HepG2 (cell line): ENCODE results near the gene UBE2M. TPM values are rescaled to one million over a fixed set of nuclear protein-coding genes. Genes with fewer than 3 reads are reported as not detected.

ENCODE experiments used
- ADNP ChIP-seq: sonication (generic); formaldehyde crosslinking; IDR thresholded peaks from 2 replicates; pipeline ENCODE4 v1.4.0; 2020; ENCODE audit warnings: missing genetic modification reagents
- BCL6 ChIP-seq: IDR thresholded peaks from 2 replicates; pipeline ENCODE4 v1.6.1; 2016; ENCODE audit warnings: missing genetic modification reagents, missing compliant biosample characterization
- BRD4 ChIP-seq: sonication (generic); formaldehyde crosslinking; IDR thresholded peaks from 2 replicates; pipeline ENCODE4 v1.4.0; 2020; ENCODE audit warnings: missing genetic modification reagents
- ETV5 ChIP-seq: IDR thresholded peaks from 2 replicates; pipeline ENCODE4 v1.6.1; 2018; ENCODE audit warnings: missing biosample characterization, missing genetic modification reagents, inconsistent platforms, borderline replicate concordance
- KLF12 ChIP-seq: sonication (generic); formaldehyde crosslinking; IDR thresholded peaks from 2 replicates; pipeline ENCODE4 v1.4.0; 2020; ENCODE audit warnings: missing genetic modification reagents, borderline replicate concordance
- PCBP1 ChIP-seq: fragments of 200-400 bp; formaldehyde crosslinking; IDR thresholded peaks from 2 replicates; pipeline ENCODE4 v1.6.1; 2017; ENCODE audit warnings: mild to moderate bottlenecking, low read depth, low read length, borderline replicate concordance
- REXO4 ChIP-seq: sonication (generic); formaldehyde crosslinking; IDR thresholded peaks from 2 replicates; pipeline ENCODE4 v1.8.0; 2022; ENCODE audit warnings: missing genetic modification reagents, mild to moderate bottlenecking, borderline replicate concordance
- RFXAP ChIP-seq: sonication (generic); formaldehyde crosslinking; IDR thresholded peaks from 2 replicates; pipeline ENCODE4 v1.4.0; 2020; ENCODE audit warnings: missing genetic modification reagents, borderline replicate concordance
- SALL1 ChIP-seq: sonication (generic); formaldehyde crosslinking; IDR thresholded peaks from 2 replicates; pipeline ENCODE4 v1.8.0; 2022; ENCODE audit warnings: mild to moderate bottlenecking, missing genetic modification reagents
- SMAD9 ChIP-seq: sonication (generic); formaldehyde crosslinking; IDR thresholded peaks from 2 replicates; pipeline ENCODE4 v1.5.1; 2020; ENCODE audit warnings: mild to moderate bottlenecking, missing genetic modification reagents
- TBX2 ChIP-seq: sonication (generic); formaldehyde crosslinking; IDR thresholded peaks from 2 replicates; pipeline ENCODE4 v1.5.0; 2020; ENCODE audit warnings: missing genetic modification reagents, mild to moderate bottlenecking, borderline replicate concordance
- THAP11 ChIP-seq: IDR thresholded peaks from 2 replicates; pipeline ENCODE4 v1.6.1; 2016; ENCODE audit warnings: missing biosample characterization, missing genetic modification reagents
- ZBTB21 ChIP-seq: sonication (generic); formaldehyde crosslinking; IDR thresholded peaks from 2 replicates; pipeline ENCODE4 v1.4.0; 2020; ENCODE audit warnings: missing genetic modification reagents
- ZKSCAN8 ChIP-seq: IDR thresholded peaks from 2 replicates; pipeline ENCODE4 v1.6.1; 2016; ENCODE audit warnings: borderline replicate concordance, missing genetic modification reagents, missing compliant biosample characterization
- ZNF552 ChIP-seq: sonication (generic); formaldehyde crosslinking; IDR thresholded peaks from 2 replicates; pipeline ENCODE4 v1.9.0; 2022; ENCODE audit warnings: missing genetic modification reagents, mild to moderate bottlenecking, borderline replicate concordance
- ZNF672 ChIP-seq: sonication (generic); formaldehyde crosslinking; IDR thresholded peaks from 2 replicates; pipeline ENCODE4 v1.8.1; 2022; ENCODE audit warnings: missing genetic modification reagents
- ZNF746 ChIP-seq: sonication (generic); formaldehyde crosslinking; IDR thresholded peaks from 2 replicates; pipeline ENCODE4 v1.8.0; 2022; ENCODE audit warnings: mild to moderate bottlenecking, missing genetic modification reagents
- ZNF781 ChIP-seq: sonication (generic); formaldehyde crosslinking; IDR thresholded peaks from 2 replicates; pipeline ENCODE4 v1.5.1; 2020; ENCODE audit warnings: borderline replicate concordance, mild to moderate bottlenecking, missing genetic modification reagents; ENCODE audit errors: not compliant biosample characterization
- polyA plus RNA-seq, 8 experiments: library from polyadenylated mRNA; depleted of rRNA in 3 of 8; stranded (reverse) in 7 of 8; unstranded in 1 of 8; fragments of >200 nt; fragmentation: Illumina TruSeq in 4 of 8; extraction: Trizol in 4 of 8; gene quantifications; 2 replicates each; pipeline versions ENCODE4 v1.2.1 to v1.2.3, GENCODE V29; 2011 to 2016; ENCODE audit warnings: low read depth in 4 of 8, missing spikeins in 1 of 8, mixed read lengths in 1 of 8; ENCODE audit not compliant: insufficient read depth in 1 of 8
- total RNA-seq, 5 experiments: library from RNA; depleted of rRNA; stranded (reverse); fragments of >200 nt; fragmentation: Illumina TruSeq; extraction: Trizol; gene quantifications; 2 replicates each; pipeline ENCODE4 v1.2.3, GENCODE V29; 2016; ENCODE audit warnings: low read depth in 1 of 5
- TF ChIP-seq, protein P1 (sequence below): sonication (generic); formaldehyde crosslinking; IDR thresholded peaks from 2 replicates; pipeline ENCODE4 v1.5.1; 2020; ENCODE audit warnings: missing genetic modification reagents, mild to moderate bottlenecking, borderline replicate concordance
- TF ChIP-seq, protein P2 (sequence below): sonication (generic); formaldehyde crosslinking; IDR thresholded peaks from 2 replicates; pipeline ENCODE4 v1.5.0; 2020; ENCODE audit warnings: mild to moderate bottlenecking, low read depth, missing genetic modification reagents, borderline replicate concordance
- TF ChIP-seq, protein P3 (sequence below): IDR thresholded peaks from 2 replicates; pipeline ENCODE4 v1.6.1; 2016; ENCODE audit warnings: low read depth, missing genetic modification reagents, missing compliant biosample characterization
- TF ChIP-seq, protein P4 (sequence below): sonication (generic); formaldehyde crosslinking; IDR thresholded peaks from 2 replicates; pipeline ENCODE4 v1.5.0; 2020; ENCODE audit warnings: mild to moderate bottlenecking, missing genetic modification reagents

UBE2M gene
- total and polyA plus RNA-seq, 2 of the 13 experiments (the other 11 are each of a cell fraction or from before 2014, with no cell fraction given) = 36.2 to 50.3 TPM

DNA sequence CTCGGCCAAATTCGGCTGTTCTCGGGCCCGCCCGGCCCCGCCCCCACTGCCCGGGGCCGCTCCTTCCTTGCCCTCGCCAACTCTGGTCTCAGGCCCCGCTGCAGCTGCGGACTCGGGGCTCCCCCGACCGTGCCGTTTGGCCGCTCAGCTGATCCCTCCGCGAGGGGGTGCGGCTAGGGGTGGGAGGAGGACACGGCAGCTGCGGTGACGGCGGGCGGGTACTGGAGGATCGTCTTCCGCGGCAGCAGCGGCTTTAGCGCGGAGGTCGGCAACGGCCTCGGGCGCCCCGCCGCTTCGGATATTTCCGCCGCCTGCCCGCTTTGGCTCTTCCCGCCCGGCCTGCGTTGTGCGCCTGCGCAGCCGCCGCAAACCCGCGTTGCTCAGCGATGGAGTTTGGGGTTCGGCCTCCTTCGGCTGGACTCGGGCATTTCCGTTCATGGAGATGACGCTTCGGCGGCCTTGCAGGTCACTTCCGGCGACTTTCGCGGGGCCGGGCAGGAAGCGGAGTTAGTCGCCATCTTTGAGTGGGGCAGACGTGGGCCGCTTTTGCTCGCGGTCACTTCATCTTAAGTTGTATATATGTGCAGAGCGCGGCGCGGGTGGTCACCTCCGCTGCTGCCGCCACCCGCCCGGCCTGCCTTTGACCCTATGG is 338 bp upstream of the UBE2M start (continued):
- TF ChIP-seq, protein P1, sequence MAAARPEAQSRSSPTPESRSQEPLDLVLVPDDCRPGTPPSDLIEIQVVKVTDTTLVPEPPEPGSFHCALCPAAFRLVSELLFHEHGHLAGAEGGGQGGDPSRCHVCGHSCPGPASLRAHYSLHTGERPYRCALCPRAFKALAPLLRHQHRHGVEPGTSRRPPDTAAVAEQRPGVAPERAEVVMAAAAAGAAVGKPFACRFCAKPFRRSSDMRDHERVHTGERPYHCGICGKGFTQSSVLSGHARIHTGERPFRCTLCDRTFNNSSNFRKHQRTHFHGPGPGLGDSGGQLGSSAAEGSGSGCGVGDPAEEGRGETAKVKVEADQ = peak; percentile 18; the same call in 1 of the 2 replicates
- TF ChIP-seq BCL6 (CRISPR knock-in tag) (no peak; the same call in 1 of the 2 replicates), ZNF552 (CRISPR knock-in tag) (no peak; the same call in 1 of the 2 replicates), ZNF781 (no peak), ETV5 (CRISPR knock-in tag) (peak; percentile 73), ZNF746 (CRISPR knock-in tag) (no peak), ZKSCAN8 (peak; percentile 38; the same call in 1 of the 2 replicates), TBX2 (CRISPR knock-in tag) (peak; percentile 71; the same call in 1 of the 2 replicates), THAP11 (CRISPR knock-in tag) (peak; percentile 87), KLF12 (peak; percentile 57; the same call in 1 of the 2 replicates), ZBTB21 (CRISPR knock-in tag) (peak; percentile 30; the same call in 1 of the 2 replicates), BRD4 (0 out of 2 replicates have a peak, but pooled peaks have one; percentile 34), ZNF672 (CRISPR knock-in tag) (no peak), ADNP (CRISPR knock-in tag) (no peak), SMAD9 (no peak), REXO4 (no peak), RFXAP (peak; percentile 82), PCBP1 (no peak), SALL1 (CRISPR knock-in tag) (peak; percentile 66)
- TF ChIP-seq, protein P2, sequence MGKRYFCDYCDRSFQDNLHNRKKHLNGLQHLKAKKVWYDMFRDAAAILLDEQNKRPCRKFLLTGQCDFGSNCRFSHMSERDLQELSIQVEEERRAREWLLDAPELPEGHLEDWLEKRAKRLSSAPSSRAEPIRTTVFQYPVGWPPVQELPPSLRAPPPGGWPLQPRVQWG (CRISPR knock-in tag) = no peak
- TF ChIP-seq, protein P3, sequence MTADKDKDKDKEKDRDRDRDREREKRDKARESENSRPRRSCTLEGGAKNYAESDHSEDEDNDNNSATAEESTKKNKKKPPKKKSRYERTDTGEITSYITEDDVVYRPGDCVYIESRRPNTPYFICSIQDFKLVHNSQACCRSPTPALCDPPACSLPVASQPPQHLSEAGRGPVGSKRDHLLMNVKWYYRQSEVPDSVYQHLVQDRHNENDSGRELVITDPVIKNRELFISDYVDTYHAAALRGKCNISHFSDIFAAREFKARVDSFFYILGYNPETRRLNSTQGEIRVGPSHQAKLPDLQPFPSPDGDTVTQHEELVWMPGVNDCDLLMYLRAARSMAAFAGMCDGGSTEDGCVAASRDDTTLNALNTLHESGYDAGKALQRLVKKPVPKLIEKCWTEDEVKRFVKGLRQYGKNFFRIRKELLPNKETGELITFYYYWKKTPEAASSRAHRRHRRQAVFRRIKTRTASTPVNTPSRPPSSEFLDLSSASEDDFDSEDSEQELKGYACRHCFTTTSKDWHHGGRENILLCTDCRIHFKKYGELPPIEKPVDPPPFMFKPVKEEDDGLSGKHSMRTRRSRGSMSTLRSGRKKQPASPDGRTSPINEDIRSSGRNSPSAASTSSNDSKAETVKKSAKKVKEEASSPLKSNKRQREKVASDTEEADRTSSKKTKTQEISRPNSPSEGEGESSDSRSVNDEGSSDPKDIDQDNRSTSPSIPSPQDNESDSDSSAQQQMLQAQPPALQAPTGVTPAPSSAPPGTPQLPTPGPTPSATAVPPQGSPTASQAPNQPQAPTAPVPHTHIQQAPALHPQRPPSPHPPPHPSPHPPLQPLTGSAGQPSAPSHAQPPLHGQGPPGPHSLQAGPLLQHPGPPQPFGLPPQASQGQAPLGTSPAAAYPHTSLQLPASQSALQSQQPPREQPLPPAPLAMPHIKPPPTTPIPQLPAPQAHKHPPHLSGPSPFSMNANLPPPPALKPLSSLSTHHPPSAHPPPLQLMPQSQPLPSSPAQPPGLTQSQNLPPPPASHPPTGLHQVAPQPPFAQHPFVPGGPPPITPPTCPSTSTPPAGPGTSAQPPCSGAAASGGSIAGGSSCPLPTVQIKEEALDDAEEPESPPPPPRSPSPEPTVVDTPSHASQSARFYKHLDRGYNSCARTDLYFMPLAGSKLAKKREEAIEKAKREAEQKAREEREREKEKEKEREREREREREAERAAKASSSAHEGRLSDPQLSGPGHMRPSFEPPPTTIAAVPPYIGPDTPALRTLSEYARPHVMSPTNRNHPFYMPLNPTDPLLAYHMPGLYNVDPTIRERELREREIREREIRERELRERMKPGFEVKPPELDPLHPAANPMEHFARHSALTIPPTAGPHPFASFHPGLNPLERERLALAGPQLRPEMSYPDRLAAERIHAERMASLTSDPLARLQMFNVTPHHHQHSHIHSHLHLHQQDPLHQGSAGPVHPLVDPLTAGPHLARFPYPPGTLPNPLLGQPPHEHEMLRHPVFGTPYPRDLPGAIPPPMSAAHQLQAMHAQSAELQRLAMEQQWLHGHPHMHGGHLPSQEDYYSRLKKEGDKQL (CRISPR knock-in tag) = no peak
- TF ChIP-seq, protein P4, sequence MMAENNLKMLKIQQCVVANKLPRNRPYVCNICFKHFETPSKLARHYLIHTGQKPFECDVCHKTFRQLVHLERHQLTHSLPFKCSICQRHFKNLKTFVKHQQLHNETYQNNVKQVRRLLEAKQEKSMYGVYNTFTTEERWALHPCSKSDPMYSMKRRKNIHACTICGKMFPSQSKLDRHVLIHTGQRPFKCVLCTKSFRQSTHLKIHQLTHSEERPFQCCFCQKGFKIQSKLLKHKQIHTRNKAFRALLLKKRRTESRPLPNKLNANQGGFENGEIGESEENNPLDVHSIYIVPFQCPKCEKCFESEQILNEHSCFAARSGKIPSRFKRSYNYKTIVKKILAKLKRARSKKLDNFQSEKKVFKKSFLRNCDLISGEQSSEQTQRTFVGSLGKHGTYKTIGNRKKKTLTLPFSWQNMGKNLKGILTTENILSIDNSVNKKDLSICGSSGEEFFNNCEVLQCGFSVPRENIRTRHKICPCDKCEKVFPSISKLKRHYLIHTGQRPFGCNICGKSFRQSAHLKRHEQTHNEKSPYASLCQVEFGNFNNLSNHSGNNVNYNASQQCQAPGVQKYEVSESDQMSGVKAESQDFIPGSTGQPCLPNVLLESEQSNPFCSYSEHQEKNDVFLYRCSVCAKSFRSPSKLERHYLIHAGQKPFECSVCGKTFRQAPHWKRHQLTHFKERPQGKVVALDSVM (CRISPR knock-in tag) = peak; percentile 58
